GM19043 (cell line): ENCODE data around the gene CYB5A.
"Not testable (repeated sequence)": the region's sequence is repeated elsewhere in the genome, so short reads cannot be mapped to it uniquely, and the experiment has no call there.

Experiments
- ATAC-seq: cut with Tn5 transposase; IDR thresholded peaks from one replicate; pipeline ENCODE4 v1.9.1; 2021; ENCODE audit warnings: low read depth; ENCODE audit not compliant: unreplicated experiment

The CYB5A gene

DNA sequence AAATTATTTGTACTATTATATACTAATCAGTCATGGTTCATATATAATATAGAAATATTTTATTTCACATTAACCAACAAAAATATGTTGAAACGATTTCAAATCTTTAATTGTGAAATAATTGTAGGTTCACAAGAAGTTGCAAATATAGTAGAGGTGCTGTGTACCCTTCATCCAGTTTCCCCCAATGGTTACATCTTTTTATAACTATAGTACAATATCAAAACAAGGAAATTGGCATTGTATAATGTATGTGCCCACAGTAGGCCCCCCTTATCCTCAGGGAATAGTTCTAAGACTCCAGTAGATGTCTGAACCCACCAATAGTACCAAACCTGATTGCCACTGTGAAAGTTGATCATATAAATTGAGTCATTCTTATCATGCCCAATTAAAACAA is 7.4 kb upstream of the CYB5A start:
- ATAC-seq: no peak

DNA sequence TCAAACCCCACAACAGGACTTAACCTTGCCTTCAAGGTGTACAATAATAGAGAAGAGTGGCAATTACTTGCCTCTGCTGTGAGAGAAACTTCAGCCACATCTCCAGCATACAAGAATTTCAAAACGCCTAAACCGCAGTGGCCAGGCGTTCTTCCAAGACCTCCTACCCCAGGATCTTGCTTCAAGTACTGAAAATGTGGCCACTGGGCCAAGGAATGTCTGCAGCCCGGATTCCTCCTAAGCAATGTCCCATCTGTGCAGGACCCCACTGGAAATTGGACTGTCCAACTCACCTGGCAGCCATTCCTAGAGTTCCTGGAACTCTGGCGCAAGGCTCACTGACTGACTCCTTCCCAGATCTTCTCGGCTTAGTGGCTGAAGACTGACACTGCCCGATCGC is 2.8 kb upstream of the CYB5A start:
- no peak for ATAC-seq

DNA sequence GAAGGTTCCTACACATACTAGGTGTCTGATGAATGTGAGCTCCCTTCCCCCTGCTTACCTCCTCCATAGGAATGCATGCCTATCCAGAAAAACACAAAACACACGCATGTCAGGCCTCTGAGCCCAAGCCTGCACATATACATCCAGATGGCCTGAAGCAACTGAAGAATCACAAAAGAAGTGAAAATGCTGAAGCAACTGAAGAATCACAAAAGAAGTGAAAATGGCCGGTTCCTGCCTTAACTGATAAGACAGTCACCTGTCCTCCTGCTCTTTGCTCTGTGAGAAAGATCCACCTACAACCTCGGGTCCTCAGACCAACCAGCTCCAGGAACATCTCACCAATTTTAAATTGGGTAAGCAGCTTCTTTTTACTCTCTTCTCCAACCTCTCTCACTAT is 1.2 kb upstream of the CYB5A start:
- ATAC-seq: not testable (repeated sequence)

DNA sequence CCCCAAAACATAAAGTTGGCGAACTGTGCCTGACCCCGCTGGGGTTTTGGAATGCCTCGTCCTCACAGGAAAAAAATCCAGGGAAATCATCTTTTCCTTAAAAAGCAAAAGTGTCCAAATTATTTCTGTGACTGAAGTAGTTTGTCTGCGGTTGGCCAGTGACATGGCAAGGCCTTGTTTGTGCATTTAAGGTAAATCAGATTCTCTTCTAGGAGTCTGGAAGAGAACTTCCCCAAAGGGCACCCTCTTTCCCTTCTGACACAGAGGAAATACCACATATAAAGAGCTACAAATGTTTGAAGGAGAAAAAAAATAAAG is 737 bp upstream of the CYB5A start:
- ATAC-seq: no peak

DNA sequence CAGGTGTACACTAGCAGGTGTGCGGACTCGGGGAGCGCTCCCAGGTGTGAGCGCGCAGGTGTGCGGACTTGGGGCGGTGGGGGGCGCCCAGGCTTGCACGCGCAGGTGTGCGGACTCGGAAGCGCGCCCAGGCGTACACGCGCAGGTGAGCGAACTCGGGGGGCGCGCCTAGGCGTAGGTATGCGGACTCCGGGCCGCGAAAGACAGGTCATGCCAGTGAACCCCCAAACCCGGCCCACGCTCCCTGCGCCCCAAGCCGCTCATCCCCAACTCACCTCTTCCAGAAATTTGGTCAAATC is 342 bp downstream of the CYB5A start:
- ATAC-seq: no peak

DNA sequence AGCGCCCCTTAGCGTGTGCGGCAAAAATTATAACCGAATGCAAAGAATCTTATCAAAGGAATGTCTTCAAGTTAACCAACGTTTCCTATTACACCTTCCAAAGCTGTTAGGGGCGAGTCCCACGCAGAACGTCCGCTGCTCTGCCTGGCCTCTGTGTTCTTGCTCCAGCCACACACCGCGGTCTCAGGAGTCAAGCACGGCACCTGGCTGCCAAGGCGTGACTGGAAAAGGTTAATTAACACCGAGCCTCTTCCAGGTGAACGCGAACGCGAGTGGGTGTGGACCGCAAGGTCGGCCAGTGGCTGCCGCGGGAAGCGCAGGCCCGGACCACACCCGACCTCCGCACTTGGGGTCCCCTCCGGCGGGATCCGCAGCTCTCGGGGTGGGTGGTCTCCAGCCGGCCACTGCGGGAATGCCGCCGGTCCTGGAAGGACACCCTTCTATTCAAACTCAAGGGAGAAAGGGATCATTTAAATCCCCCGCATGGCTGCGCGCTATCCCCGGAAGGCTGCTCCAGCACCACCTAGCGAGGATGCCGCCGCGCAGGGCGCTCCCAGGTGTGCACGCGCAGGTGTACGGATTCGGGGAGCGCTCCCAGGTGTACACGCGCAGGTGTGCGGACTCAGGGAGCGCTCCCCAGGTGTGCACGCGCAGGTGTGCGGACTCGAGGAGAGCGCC is 830 bp downstream of the CYB5A start:
- no peak for ATAC-seq

DNA sequence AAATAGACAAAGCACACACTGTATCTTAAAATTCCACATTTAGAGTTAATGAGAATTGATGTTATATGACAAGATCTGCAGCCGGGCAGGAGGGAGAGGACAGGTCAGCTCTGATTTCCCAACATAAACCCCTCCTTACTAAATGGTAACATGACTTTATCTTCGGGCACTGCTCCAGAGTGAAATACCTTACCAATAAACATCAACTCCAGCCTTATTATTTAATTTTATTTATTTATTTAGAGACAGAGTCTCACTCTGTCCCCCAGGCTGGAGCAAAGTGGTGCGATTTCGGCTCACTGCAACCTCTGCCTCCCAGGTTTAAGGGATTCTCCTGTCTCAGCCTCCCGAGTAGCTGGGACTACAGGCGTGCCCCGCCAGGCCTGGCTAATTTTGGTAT is 1.7 kb downstream of the CYB5A start:
- ATAC-seq: no peak

DNA sequence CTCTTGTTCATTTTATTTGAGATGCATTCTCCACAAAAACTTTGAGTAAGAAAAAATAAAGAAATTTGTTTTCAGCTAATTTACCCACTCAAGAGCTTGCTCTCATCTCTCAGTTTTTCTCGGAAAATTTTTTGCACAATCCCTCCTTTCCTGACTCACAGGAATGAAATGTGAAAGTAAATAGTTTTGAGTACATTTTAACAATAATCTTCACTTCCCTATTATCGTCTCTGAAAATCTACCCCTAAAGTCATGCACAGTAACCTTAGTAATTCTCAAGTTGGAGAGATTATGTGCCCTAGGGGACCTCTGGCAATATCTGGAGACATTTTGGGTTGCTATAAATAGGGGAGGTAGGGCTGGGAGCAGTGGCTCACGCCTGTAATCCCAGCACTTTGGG is 2.6 kb downstream of the CYB5A start:
- ATAC-seq: no peak

DNA sequence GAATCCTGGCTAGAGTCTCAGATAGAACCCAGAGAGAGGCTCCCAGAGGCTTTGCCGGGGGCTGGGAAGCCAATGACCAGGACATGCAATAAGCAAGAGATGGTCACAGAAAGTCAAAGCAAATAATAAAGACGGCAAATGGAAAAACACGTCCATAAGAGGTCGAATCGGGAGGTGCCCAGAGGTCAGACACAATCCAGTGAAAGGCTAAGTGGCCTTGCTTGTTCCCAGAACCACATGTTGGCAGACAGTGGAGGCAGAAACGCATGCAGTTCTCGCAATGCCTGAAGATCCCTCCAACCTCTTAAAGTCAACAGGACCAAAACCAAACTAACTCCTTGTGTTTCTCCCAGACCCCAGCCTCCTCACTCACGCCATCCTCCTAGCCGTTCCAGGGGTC is 3.0 kb downstream of the CYB5A start:
- no peak for ATAC-seq

DNA sequence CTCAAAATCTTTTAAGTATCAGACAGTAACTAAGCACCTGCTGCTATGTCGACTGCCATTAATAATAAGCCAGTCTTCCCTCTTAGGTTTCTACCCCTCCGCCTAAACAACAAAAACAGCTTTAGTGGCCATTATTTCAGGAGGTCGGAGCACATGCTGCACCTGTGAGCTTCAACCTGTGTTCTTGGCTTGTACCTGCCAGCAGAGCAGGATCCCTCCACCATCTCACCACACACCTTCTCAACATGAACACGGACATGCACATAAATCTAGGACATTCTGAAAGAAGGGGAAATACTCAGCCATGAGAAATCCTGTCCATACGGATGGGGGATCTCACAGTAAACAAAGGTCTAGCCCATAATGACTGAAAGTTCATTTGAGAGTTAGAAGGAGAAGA is 3.7 kb downstream of the CYB5A start:
- no peak for ATAC-seq

DNA sequence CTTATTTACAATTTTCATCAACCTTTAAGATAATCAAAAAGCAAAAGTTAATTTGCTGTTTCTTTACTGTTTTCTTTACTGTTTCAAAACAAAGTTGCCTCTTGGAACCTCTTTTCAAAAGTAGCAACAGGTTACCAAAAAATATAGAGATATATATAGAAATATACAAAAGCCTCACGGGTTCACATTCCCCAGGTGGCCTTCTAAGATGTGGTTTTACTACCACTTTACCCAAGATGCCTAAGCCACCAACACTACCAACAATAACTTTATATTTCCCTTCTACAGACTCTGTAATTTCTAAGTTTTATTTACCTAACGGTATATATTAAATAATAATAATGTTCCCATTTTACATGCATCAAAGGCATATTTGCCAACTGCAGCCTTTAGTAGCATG is 4.9 kb downstream of the CYB5A start:
- ATAC-seq: no peak

DNA sequence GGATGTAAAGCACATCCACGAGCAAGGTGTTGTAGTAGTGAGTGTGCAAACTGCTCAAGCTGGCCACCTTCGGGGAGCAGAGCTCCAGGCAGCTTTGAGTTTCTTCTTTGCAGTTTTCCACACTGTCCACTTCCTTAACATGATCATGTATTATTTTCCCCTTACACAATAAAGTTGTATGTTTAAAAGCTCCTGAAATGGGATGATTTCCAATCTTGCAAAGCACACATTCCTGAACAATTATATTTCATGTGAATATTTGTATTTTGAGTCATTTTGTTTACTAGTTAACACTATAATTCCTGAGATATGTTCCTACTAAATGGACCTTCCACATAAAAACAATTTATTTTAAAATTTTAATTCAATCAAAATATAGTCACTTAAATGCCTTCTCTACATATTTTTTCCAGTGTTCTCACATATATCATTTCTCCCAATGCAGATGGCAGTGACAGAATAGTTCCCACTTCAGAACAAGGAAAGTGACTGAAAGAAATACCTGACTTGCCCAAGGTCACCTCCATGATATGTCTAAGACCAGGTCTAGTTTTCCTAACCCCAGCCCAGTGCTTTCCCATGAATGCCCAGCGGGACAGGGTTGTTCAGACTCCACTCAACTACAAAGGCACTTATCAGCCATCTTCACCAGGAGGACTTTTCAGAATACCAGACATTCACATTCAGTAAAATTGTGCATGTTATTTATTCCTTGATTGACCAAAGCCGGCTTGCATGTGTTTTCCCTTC is 5.5 kb downstream of the CYB5A start:
- no peak for ATAC-seq

DNA sequence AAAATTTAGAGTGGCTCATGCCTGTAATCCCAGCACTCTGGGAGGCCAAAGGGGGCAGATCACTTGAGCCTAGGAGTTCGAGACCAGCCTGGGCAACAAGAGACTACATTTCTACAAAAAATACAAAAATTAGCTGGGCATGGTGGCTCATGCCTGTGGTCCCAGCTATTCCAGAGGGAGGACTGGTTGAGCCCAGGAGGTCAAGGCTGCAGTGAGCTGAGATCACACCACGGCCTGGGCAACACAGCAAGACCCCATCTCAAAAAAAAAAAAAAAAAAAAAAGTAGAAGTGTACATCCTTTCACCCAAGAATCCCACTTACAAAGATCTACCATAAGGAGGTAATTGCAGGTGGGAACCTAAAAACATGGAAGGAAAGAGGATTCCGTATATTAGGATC is 6.2 kb downstream of the CYB5A start:
- ATAC-seq: not testable (repeated sequence)

DNA sequence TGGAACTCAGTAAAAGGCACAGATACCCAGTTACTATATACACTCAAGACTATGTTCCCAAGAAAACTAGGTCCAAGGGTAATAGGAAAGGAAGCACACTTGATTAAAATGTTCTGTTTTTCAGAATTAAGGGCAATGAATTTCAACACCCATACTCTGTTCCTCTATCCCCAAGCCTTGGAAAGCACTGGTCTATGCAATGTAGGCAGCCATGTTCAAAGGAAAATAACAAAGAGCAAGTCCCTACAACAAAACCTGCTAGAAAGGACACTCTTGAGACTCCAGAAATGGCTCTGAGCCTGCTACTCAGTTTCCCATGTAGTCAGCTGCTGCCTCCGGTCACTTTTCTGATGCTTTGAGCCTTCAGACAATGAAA is 6.8 kb downstream of the CYB5A start:
- no peak for ATAC-seq

DNA sequence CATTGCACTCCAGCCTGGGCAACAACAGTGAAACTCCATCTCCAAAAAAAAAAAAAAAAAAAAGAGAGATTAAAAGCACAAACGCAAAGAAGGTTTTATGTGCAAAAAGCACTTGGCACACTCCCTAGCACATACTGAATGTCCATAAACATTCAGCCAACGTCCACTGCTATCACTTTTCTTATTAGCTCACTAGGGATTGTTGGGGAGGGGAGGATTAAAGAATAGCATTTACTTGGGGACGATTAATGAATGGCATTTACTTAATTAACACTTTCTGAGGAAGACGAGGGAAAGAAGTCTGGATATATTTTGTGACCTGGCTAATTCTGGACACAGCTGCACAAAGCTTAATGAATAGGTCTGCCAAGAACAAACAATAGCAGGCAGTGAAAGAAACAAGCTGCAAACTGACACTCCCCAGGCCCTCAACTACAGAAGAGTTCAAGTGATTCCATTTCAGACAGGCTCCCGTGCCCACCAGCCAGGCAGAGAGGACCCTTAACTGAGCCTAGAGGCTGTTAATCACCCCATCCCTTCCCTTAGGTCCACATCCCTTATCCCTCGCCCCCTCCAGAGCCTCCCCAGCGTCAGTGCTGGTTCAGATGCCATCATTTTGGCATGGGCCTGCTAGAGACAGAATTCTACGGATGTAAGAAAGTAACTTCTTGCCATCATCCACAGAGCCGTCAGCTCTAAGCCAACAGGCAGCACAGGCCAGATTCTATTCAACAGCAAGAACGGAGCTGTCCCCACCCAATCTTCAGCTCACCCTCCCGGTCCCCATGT is 7.4 kb downstream of the CYB5A start:
- ATAC-seq: no peak

DNA sequence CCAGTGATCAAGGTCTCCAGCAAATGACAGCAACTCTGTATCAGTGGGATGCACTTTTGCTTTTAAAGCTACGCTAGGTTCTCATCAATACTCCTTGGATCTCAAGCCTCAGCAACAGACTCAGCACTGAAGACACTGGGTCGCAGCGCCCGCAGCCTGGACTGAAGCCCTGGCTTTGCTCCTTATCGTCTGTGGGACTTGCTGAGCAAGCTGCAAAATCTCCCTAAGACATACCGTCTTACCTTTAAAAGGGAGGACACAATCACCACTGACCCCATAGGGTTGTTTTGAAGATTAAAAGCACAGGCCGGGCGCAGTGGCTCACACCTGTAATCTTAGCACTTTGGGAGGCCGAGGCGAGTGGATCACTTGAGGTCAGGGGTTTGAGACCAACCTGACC is 8.1 kb downstream of the CYB5A start:
- ATAC-seq: no peak

DNA sequence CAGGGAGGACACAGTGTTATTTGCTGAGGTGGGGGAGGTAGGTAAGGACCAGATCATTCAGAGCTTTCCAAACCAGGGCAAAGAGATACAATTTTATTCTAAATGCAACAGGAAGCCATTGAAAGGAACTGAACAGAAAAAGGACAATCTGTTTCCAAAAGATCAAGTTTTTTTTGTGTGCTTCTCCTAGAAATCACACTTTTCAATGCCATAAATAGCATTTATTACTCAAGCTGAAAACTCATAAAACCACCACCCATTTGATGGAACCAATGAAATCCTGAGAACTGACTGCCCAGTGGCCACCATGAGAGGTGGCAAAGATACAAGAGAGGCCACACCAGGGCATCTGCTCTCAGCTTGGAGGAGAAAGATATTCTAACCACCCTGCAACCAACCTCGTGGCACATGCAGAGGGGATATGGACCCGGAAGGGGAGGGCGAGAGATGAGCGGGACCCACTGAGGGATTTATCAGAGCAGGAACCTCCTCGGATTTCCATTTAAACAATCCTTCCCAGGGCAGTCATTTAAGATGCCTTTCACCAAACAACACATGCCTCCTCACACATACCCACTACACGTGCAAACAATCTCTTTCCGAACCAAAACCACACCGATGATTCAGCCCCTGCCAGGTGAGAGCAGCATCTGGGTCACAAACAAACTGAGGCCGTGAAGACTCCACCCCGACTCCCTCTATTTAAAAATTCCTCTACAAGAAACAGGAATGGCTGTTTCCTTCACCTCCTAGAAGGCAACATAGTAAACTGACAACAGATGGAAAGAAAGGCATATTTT is 8.8 kb downstream of the CYB5A start:
- ATAC-seq: no peak

DNA sequence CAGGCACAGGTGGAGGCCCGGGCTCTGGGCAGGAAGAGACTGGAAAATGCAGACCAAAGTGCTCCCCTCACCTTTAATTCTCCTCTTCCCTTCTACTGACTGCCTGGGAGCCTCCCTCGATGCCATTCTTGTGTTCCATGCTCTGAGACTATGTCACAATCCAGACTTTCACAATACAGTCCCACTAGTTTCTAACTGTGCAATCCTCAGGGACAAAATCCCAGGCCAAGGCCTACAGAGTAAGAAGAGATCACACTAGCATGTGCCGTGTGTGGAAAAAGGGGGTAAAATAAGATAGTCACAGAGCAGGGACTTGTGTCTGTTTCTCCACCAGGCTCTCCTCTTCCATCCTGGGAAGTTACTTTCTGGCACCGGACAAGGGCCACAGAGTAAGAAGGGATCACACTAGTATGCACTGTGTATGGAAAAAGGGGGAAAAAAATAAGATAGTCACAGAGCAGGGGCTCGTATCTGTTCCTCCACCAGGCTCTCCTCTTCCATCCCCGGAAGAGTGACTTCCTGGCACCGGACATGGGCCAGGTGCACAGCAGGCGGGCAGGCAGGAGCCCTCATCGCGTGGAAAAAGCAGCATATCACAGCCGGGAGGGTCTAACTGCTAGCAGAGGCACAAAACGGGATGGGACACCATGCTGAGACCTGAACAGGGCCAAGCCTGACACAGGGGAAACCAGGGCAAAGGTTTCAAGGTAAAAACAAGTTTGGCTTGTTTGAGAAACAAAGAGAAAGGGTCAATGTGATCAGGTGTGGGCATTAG is 9.6 kb downstream of the CYB5A start:
- ATAC-seq: no peak

DNA sequence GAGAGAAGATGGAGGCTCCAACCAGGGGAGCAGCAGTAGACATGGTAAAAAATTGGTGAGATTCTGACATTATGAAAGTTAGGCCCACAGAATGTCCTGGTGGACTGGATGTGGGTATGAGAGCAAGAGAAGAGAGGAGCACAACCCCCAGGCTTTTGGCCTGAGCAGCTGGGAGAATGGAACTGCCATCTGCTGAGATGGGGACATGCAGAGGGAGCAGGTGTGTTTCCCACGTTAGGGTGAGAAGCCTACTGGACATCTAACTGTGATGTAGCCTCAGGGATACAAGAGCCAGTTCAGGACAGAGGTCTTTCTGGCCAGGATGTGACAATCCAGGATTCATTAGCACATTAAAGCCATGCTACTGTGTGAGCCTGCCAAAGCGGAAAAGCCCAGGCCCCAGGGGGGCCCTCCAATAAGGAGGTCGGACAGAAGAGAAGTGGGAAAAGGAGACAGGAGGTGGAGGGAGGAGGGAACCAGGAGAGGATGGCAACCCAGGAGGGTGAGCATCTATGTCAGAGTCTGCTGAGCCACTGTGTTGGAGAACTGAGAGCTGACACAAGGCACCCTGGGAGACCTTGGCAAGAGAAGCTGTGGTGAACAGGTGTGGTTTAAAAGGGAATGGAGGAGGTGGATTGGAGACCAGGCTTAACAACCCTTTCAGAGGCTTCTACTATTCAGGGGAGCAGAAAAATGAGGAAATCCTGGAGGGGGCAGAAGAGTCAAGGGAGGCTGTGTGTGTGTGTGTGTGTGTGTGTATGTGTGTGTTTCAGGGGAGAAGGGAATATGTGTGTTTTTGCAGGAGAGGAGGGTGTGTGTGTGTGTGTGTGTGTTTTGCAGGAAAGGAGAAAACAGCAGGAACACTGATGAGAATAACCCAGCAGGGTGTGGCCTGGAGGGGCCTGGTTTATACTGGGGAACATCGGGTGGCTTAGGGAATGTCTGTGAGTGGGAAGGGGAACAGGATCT is 10.5 kb downstream of the CYB5A start:
- no peak for ATAC-seq
